ENCODE data around the gene EHD4.

- TF ChIP-seq EZH2phosphoT487 (IDR thresholded peaks at IDR 0.05; ENCODE audit: low read depth, severe bottlenecking, unreplicated experiment): no peak
- TF ChIP-seq EZH2 (IDR thresholded peaks at IDR 0.05; ENCODE audit: borderline replicate concordance): no peak
These were observed 19.9 kb upstream of the EHD4 start for GRCh38 chr15:41992151-41992802.

Data from hepatocyte (in vitro differentiated cells).